Measurements from ENCODE around the gene TMEM51. TPM values are rescaled to one million over a fixed set of nuclear protein-coding genes. Genes with fewer than 3 reads are reported as not detected.

TMEM51 gene
- total and polyA plus RNA-seq, 9 of the 15 experiments (the other 6 are each of a cell fraction or from before 2014, with no cell fraction given): 0.06 to 1.4 (median 0.58) TPM

GRCh38 chr1:15224259-15224869 is 70.8 kb downstream of the TMEM51 start:
- Histone ChIP-seq H3K9me1 (ENCODE audit: control insufficient read depth, insufficient read depth, low read length) (no peaks in the 10 kb centered on the region), H3K27me3 (ENCODE audit: control insufficient read depth in 2 of 2, insufficient read depth in 2 of 2, low read length in 2 of 2) (peaks cover 17 to 52% of the 10 kb centered on the region in 2 experiments), H3K27ac (ENCODE audit: extremely low read depth, low read depth, low read length) (no peak overlapping the region; the same call in 2 of the 3 replicates), H4K20me1 (replicated peaks; ENCODE audit: control insufficient read depth, insufficient read depth, low read length) (no peaks in the 10 kb centered on the region), H2AFZ (ENCODE audit: low read depth, low read length) (peak overlapping the region; percentile 46), H3K9ac (ENCODE audit: insufficient read depth in 1 of 2, low read depth in 2 of 2, low read length in 2 of 2) (no peak overlapping the region), H3K9me3 (replicated peaks; ENCODE audit: control insufficient read depth, insufficient read depth, low read depth, low read length) (no peaks in the 10 kb centered on the region), H3K36me3 (ENCODE audit: control insufficient read depth, insufficient read depth, low read length) (no peaks in the 10 kb centered on the region), H3K4me3 (no peak overlapping the region), H3K4me2 (ENCODE audit: insufficient read depth, low read length) (peak overlapping the region; percentile 1; the same call in 1 of the 2 replicates), H3K4me1 (replicated peaks in 1 of 2; ENCODE audit: control insufficient read depth in 2 of 2, insufficient read depth in 2 of 2, low read length in 2 of 2) (peaks cover 0 to 10% of the 10 kb centered on the region in 2 experiments; a peak in 2 of 5 replicates), H3K79me2 (ENCODE audit: control insufficient read depth, insufficient read depth, low read length) (no peaks in the 10 kb centered on the region)
- intact Hi-C loops (cut with micrococcal nuclease): no loop called here
- no peak for ATAC-seq
- DNase-seq (ENCODE audit: extremely low read depth in 1 of 4, low spot score in 3 of 4): no peak
- ChIA-PET CTCF (ENCODE audit: low intra/inter-chr PET ratio) (no interaction called here), POLR2A (interaction anchor here (0.6 to 1.2 kb wide), 3 partner anchors 19 to 79 kb away, joined by 3 read pairs; partner anchors contain the start of gene FHAD1)
- WGBS (ENCODE audit: insufficient coverage, low coverage, missing lambda C conversion rate): 14% methylated on average over 8 of the region's 8 CpGs
- FAIRE-seq: no peak
- BruUV-seq (replicated peaks): no TSS peak
- in situ Hi-C loops (cut with MboI): no loop called here
- TF ChIP-seq NKRF (IDR thresholded peaks at IDR 0.05; ENCODE audit: borderline replicate concordance) (no peak), ATF4 (CRISPR knock-in tag; IDR thresholded peaks at IDR 0.05) (no peak), ZNF592 (IDR thresholded peaks at IDR 0.05) (0 out of 2 replicates have a peak, but pooled peaks have one; percentile 29), E2F5 (CRISPR knock-in tag; IDR thresholded peaks at IDR 0.05) (no peak), FOSL1 (tag; conservative IDR thresholded peaks at IDR 0.05) (peak; percentile 89), MAFK (IDR thresholded peaks at IDR 0.05; ENCODE audit: low read length) (0 out of 2 replicates have a peak, but pooled peaks have one; percentile 3), JUN (IDR thresholded peaks at IDR 0.05; ENCODE audit: borderline replicate concordance, low read depth, low read length) (0 out of 2 replicates have a peak, but pooled peaks have one; percentile 33), JUN (CRISPR knock-in tag; IDR thresholded peaks at IDR 0.05; ENCODE audit: borderline replicate concordance) (no peak), FOXJ2 (tag; IDR thresholded peaks at IDR 0.05) (no peak), SMARCC2 (IDR thresholded peaks at IDR 0.05; ENCODE audit: low read depth) (no peak), ZNF639 (CRISPR knock-in tag; conservative IDR thresholded peaks at IDR 0.05 in 1 of 2, IDR thresholded peaks at IDR 0.05 in 1 of 2) (peak in 1 of 2 experiments; percentile 67; a peak in 1 of 4 replicates)
